GM21447 (cell line): ENCODE measurements around the gene STT3B.
"Not testable (repeated sequence)": the region's sequence is repeated elsewhere in the genome, so short reads cannot be mapped to it uniquely, and the experiment has no call there.

Experiments used
- ATAC-seq: cut with Tn5 transposase; IDR thresholded peaks from one replicate; pipeline ENCODE4 v1.9.1; 2021; ENCODE audit not compliant: unreplicated experiment

STT3B gene

GRCh38 chr3:31590650-31591049, 57.9 kb downstream of the STT3B start:
- ATAC-seq, result no peak

- no peak for ATAC-seq
Observed at GRCh38 chr3:31592764-31593163, 60.0 kb downstream of the STT3B start.

- no peak for ATAC-seq
Observed at GRCh38 chr3:31596176-31596575, 63.5 kb downstream of the STT3B start.

GRCh38 chr3:31600431-31600830, 67.7 kb downstream of the STT3B start:
- no peak for ATAC-seq

GRCh38 chr3:31605333-31605732, 72.6 kb downstream of the STT3B start:
- not testable (repeated sequence) for ATAC-seq

GRCh38 chr3:31606453-31606852, 73.7 kb downstream of the STT3B start:
- no peak for ATAC-seq

GRCh38 chr3:31610700-31611275, 78.1 kb downstream of the STT3B start:
- ATAC-seq, result no peak

GRCh38 chr3:31613177-31613576, 80.5 kb downstream of the STT3B start:
- no peak for ATAC-seq

- no peak for ATAC-seq
Observed at GRCh38 chr3:31613654-31614053, 80.9 kb downstream of the STT3B start.

GRCh38 chr3:31614162-31614921, 81.6 kb downstream of the STT3B start:
- ATAC-seq, result no peak

GRCh38 chr3:31615071-31615875, 82.5 kb downstream of the STT3B start:
- ATAC-seq, result no peak

GRCh38 chr3:31616711-31617110, 84.0 kb downstream of the STT3B start:
- no peak for ATAC-seq

GRCh38 chr3:31620656-31621055, 87.9 kb downstream of the STT3B start:
- ATAC-seq, result no peak

- ATAC-seq, result no peak
Observed at GRCh38 chr3:31621314-31621713, 88.6 kb downstream of the STT3B start.

GRCh38 chr3:31622636-31623288, 90.0 kb downstream of the STT3B start:
- peak; percentile 67 for ATAC-seq

GRCh38 chr3:31624083-31624709, 91.5 kb downstream of the STT3B start:
- no peak for ATAC-seq

GRCh38 chr3:31625358-31625757, 92.6 kb downstream of the STT3B start:
- no peak for ATAC-seq

- ATAC-seq, result no peak
Observed at GRCh38 chr3:31629054-31629453, 96.3 kb downstream of the STT3B start.

GRCh38 chr3:31634476-31634875, 101.8 kb downstream of the STT3B start:
- ATAC-seq, result no peak

- ATAC-seq, result no peak
Observed at GRCh38 chr3:31635545-31635944, 102.8 kb downstream of the STT3B start.

GRCh38 chr3:31636049-31636448, 103.3 kb downstream of the STT3B start:
- no peak for ATAC-seq
